ENCODE measurements around the gene BEND6.

The BEND6 gene

DNA sequence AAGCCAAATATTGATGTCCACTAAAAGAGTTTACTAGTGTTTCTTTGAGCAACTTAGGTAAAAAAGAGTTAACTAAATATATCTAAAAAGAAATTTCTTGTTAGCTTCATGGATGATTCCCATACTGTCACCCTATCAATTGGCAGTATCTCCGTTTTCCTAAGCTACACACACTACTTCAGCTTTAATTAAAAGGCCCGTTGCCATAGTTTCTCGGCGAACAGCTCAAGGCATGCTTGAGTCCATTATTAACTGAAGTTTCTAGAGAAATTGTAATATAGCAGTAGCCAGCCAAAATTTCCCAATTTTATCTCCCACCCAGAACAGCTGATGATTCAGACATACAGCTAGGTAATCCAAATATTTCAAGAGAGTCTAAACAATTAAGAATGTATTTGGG, 20.0 kb upstream of the BEND6 start:
- H3K4me2 ChIP-seq (ENCODE audit: low read length) = no peak overlapping the region
- no peaks in the 10 kb centered on the region for H3K9me2 ChIP-seq (replicated peaks; ENCODE audit: control insufficient read depth, low read length)
- H3K9me3 ChIP-seq (ENCODE audit: control insufficient read depth, insufficient read depth, low read length) = no peaks in the 10 kb centered on the region
- H3K4me3 ChIP-seq (ENCODE audit: low read length) = no peak overlapping the region
- H3K27ac ChIP-seq (ENCODE audit: low read depth, low read length) = no peak overlapping the region
- H3F3A ChIP-seq (ENCODE audit: control insufficient read depth, insufficient read depth) = no peaks in the 10 kb centered on the region
- H3K27me3 ChIP-seq (ENCODE audit: control insufficient read depth, low read length) = peaks cover 4% of the 10 kb centered on the region; the same call in 1 of the 2 replicates
- no peaks in the 10 kb centered on the region for H4K20me1 ChIP-seq (ENCODE audit: control insufficient read depth, insufficient read depth, low read depth, low read length)
- H3K36me3 ChIP-seq (ENCODE audit: control insufficient read depth, low read length) = no peaks in the 10 kb centered on the region
- no peaks in the 10 kb centered on the region for H3K79me2 ChIP-seq (ENCODE audit: control insufficient read depth, low read length)
- no peaks in the 10 kb centered on the region for H3K4me1 ChIP-seq (ENCODE audit: control insufficient read depth, low read length)
- TF ChIP-seq CTCF (IDR thresholded peaks at IDR 0.05; ENCODE audit: low read depth, low read length, poor library complexity, severe bottlenecking) = no peak
- no peak for TF ChIP-seq EZH2phosphoT487 (IDR thresholded peaks at IDR 0.05; ENCODE audit: borderline replicate concordance, low read length)

GRCh38 chr6:56936466-56936865, 18.4 kb upstream of the BEND6 start:
- H3F3A ChIP-seq (ENCODE audit: control insufficient read depth, insufficient read depth) = no peaks in the 10 kb centered on the region
- no peaks in the 10 kb centered on the region for H3K4me1 ChIP-seq (ENCODE audit: control insufficient read depth, low read length)
- peaks cover 4% of the 10 kb centered on the region; the same call in 1 of the 2 replicates for H3K27me3 ChIP-seq (ENCODE audit: control insufficient read depth, low read length)
- no peak overlapping the region for H3K4me2 ChIP-seq (ENCODE audit: low read length)
- TF ChIP-seq EZH2phosphoT487 (IDR thresholded peaks at IDR 0.05; ENCODE audit: borderline replicate concordance, low read length) = no peak
- no peak for TF ChIP-seq CTCF (IDR thresholded peaks at IDR 0.05; ENCODE audit: low read depth, low read length, poor library complexity, severe bottlenecking)
- no peaks in the 10 kb centered on the region for H3K9me3 ChIP-seq (ENCODE audit: control insufficient read depth, insufficient read depth, low read length)
- no peak overlapping the region for H3K27ac ChIP-seq (ENCODE audit: low read depth, low read length)
- no peaks in the 10 kb centered on the region for H3K9me2 ChIP-seq (replicated peaks; ENCODE audit: control insufficient read depth, low read length)
- no peak overlapping the region for H3K4me3 ChIP-seq (ENCODE audit: low read length)
- H4K20me1 ChIP-seq (ENCODE audit: control insufficient read depth, insufficient read depth, low read depth, low read length) = no peaks in the 10 kb centered on the region
- no peaks in the 10 kb centered on the region for H3K36me3 ChIP-seq (ENCODE audit: control insufficient read depth, low read length)
- H3K79me2 ChIP-seq (ENCODE audit: control insufficient read depth, low read length) = no peaks in the 10 kb centered on the region

- H3K4me2 ChIP-seq (ENCODE audit: low read length) = no peak overlapping the region
- no peaks in the 10 kb centered on the region for H4K20me1 ChIP-seq (ENCODE audit: control insufficient read depth, insufficient read depth, low read depth, low read length)
- no peaks in the 10 kb centered on the region for H3K36me3 ChIP-seq (ENCODE audit: control insufficient read depth, low read length)
- H3K4me3 ChIP-seq (ENCODE audit: low read length) = no peak overlapping the region
- no peaks in the 10 kb centered on the region for H3K9me3 ChIP-seq (ENCODE audit: control insufficient read depth, insufficient read depth, low read length)
- TF ChIP-seq CTCF (IDR thresholded peaks at IDR 0.05; ENCODE audit: low read depth, low read length, poor library complexity, severe bottlenecking) (no peak), EZH2phosphoT487 (IDR thresholded peaks at IDR 0.05; ENCODE audit: borderline replicate concordance, low read length) (no peak)
- no peaks in the 10 kb centered on the region for H3K4me1 ChIP-seq (ENCODE audit: control insufficient read depth, low read length)
- no peaks in the 10 kb centered on the region for H3K27me3 ChIP-seq (ENCODE audit: control insufficient read depth, low read length)
- H3K79me2 ChIP-seq (ENCODE audit: control insufficient read depth, low read length) = no peaks in the 10 kb centered on the region
- no peak overlapping the region for H3K27ac ChIP-seq (ENCODE audit: low read depth, low read length)
- no peaks in the 10 kb centered on the region for H3F3A ChIP-seq (ENCODE audit: control insufficient read depth, insufficient read depth)
- H3K9me2 ChIP-seq (replicated peaks; ENCODE audit: control insufficient read depth, low read length) = no peaks in the 10 kb centered on the region
Observed at GRCh38 chr6:56938649-56939191, 16.2 kb upstream of the BEND6 start.

All from DOHH2 (cell line).